PFSK-1 (cell line): ENCODE measurements around the gene RAD51B.

Source experiments
- FOXP2 ChIP-seq: optimal IDR thresholded peaks from 2 replicates; pipeline ENCODE3; 2011; ENCODE audit warnings: borderline replicate concordance, control low read depth, inconsistent platforms; ENCODE audit not compliant: insufficient read depth; ENCODE audit errors: extremely low read length, extremely low read depth
- POLR2AphosphoS5 ChIP-seq: IDR thresholded peaks from 2 replicates; pipeline ENCODE4 v1.6.1; 2012; ENCODE audit warnings: low read depth, mild to moderate bottlenecking, control low read depth, low read length, moderate library complexity
- REST ChIP-seq, 2 experiments: IDR thresholded peaks; 2 replicates each; pipeline versions ENCODE4 v1.6.1 to v1.8.0; 2011 to 2012; ENCODE audit warnings: low read depth in 2 of 2, low read length in 2 of 2, control low read depth in 1 of 2, inconsistent platforms in 1 of 2, mild to moderate bottlenecking in 1 of 2, moderate library complexity in 1 of 2; ENCODE audit not compliant: insufficient read depth in 1 of 2
- SIN3A ChIP-seq: IDR thresholded peaks from 2 replicates; pipeline ENCODE4 v1.6.1; 2012; ENCODE audit warnings: mild to moderate bottlenecking, low read length, moderate library complexity, borderline replicate concordance; ENCODE audit not compliant: insufficient read depth
- TAF1 ChIP-seq: IDR thresholded peaks from 2 replicates; pipeline ENCODE4 v1.6.1; 2012; ENCODE audit warnings: low read length, control low read depth, borderline replicate concordance; ENCODE audit not compliant: insufficient read depth

Gene RAD51B

GRCh38 chr14:68042586-68043210 is 223.1 kb downstream of the RAD51B start:
- TF ChIP-seq REST (IDR thresholded peaks at IDR 0.05; ENCODE audit: insufficient read depth in 1 of 2, low read depth in 2 of 2, low read length in 2 of 2): no peak
- TF ChIP-seq FOXP2: no peak
- TF ChIP-seq POLR2AphosphoS5: no peak
- TF ChIP-seq TAF1: no peak
- TF ChIP-seq SIN3A: no peak

DNA sequence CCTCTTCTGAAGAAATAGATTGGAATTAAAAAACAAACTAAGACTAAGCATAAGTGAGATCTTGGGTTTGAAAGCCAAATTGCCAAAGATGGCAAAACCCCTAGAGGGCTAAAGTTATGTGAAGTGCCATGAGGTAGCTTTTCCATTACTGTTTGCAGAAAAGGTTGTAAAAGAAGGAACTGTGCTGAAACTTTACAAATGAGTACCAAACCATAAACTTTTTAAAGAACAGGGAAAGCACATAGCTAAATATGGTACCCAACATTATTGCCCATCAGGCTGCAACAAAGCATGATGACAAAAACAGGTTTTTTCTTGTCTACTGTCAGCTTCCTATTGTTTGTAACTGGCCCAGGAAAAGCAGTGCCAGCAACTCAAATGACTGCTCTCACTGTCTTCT is 224.2 kb downstream of the RAD51B start:
- TF ChIP-seq FOXP2: no peak
- no peak for TF ChIP-seq SIN3A
- no peak for TF ChIP-seq POLR2AphosphoS5
- TF ChIP-seq TAF1: no peak
- TF ChIP-seq REST (IDR thresholded peaks at IDR 0.05; ENCODE audit: insufficient read depth in 1 of 2, low read depth in 2 of 2, low read length in 2 of 2): no peak

DNA sequence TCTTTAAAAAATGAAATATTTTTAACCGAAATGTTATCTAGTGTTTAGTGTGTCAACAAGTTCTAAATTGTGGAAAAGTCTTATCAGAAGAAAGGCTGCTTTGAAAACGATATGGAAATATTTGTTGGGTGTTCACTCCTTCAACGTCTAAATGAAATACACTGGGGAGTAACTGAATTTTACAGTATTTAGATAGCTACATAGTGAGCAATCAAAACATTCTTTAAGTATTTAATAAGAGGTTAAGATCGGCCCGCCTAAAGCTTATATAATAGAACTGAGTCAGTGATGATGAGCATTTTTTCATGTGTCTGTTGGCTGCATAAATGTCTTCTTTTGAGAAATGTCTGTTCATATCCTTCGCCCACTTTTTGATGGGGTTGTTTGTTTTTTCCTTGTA is 228.3 kb downstream of the RAD51B start:
- TF ChIP-seq POLR2AphosphoS5 (no peak), SIN3A (no peak), REST (IDR thresholded peaks at IDR 0.05; ENCODE audit: insufficient read depth in 1 of 2, low read depth in 2 of 2, low read length in 2 of 2) (no peak), TAF1 (no peak), FOXP2 (no peak)

DNA sequence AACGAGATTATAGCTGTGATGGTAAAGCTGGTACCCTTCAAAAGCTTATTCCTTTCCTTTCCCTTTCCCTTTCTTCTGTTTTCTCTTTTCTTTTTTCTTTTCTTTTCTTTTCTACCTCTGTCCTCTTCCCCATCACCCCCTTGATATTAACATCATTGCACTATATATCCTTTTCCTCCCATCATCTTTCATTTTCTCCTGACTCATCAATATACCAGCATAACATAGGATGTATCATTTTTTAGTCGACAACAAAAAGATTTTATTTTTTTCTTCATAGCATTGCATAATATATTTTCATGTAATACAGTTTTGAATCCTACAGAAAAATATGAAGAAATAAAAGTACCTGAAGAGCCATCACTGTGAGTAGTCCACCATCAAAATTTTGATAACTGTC is 230.6 kb downstream of the RAD51B start:
- TF ChIP-seq POLR2AphosphoS5 (no peak), FOXP2 (no peak), REST (IDR thresholded peaks at IDR 0.05; ENCODE audit: insufficient read depth in 1 of 2, low read depth in 2 of 2, low read length in 2 of 2) (no peak), SIN3A (no peak), TAF1 (no peak)

DNA sequence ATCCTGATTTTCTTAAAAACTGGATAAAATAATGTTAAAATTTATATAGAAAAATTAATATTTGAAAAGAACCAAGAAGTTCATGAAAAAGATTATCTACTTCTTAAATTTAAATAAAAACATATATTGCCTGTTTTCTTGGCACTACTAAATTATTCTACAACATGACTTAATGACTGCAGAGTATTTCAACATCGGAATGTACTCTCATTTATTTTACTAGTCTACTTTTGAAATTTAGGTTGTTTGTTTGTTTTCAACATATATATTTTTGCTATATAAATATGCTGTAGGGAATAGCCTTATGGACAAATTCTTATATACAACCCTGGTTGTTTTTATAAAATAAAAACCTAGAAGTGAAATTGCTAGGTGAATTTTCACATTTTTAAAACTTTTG is 231.6 kb downstream of the RAD51B start:
- TF ChIP-seq FOXP2 (no peak), SIN3A (no peak), TAF1 (no peak), REST (IDR thresholded peaks at IDR 0.05; ENCODE audit: insufficient read depth in 1 of 2, low read depth in 2 of 2, low read length in 2 of 2) (no peak), POLR2AphosphoS5 (no peak)
